ENCODE data around the gene ACTL6B. TPM values are rescaled to one million over a fixed set of nuclear protein-coding genes. Genes with fewer than 3 reads are reported as not detected.

Gene ACTL6B
- polyA plus RNA-seq, 1 of the 3 experiments (the other 2 are of a cell fraction): 0.67 TPM

- H4K20me1 ChIP-seq (ENCODE audit: insufficient read depth): peaks cover 35% of the 10 kb centered on the region
- H3K9me2 ChIP-seq: no peaks in the 10 kb centered on the region
- H3K4me1 ChIP-seq (ENCODE audit: control insufficient read depth in 1 of 2, insufficient read depth in 2 of 2, low read depth in 1 of 2, low read length in 1 of 2): peaks cover 0 to 20% of the 10 kb centered on the region in 2 experiments; a peak in 1 of 4 replicates
- H3F3A ChIP-seq (replicated peaks; ENCODE audit: insufficient read depth): peaks cover 42% of the 10 kb centered on the region
- H3K27me3 ChIP-seq (ENCODE audit: insufficient read depth): no peaks in the 10 kb centered on the region
- H2AFZ ChIP-seq (ENCODE audit: low read depth): no peak overlapping the region
- ChIA-PET CTCF (interaction anchor here (0.9 to 10.5 kb wide), 8 partner anchors 10 to 169 kb away, joined by 3 to 227 read pairs (median 6); partner anchors contain the start of genes GIGYF1, MOSPD3, POP7 and SLC12A9), POLR2A (interaction anchor here (0.7 to 1.9 kb wide), 7 partner anchors 9 to 105 kb away, joined by 3 to 9 read pairs (median 4); partner anchors contain the start of genes MOSPD3 and PCOLCE)
- peak; percentile 60 for DNase-seq
- H3K79me2 ChIP-seq (ENCODE audit: insufficient read depth): peaks cover 5% of the 10 kb centered on the region
- no peak overlapping the region for H3K4me2 ChIP-seq
- H3K9me3 ChIP-seq: no peaks in the 10 kb centered on the region
- peaks cover 31 to 99% of the 10 kb centered on the region in 2 experiments for H3K36me3 ChIP-seq (replicated peaks in 1 of 2; ENCODE audit: control insufficient read depth in 1 of 2, insufficient read depth in 2 of 2, low read length in 1 of 2)
- no peak for TF ChIP-seq TEAD4 (IDR thresholded peaks at IDR 0.05; ENCODE audit: borderline replicate concordance, insufficient read depth)
- TF ChIP-seq RFX5 (IDR thresholded peaks at IDR 0.05; ENCODE audit: low read length): no peak
- TF ChIP-seq NFIC (IDR thresholded peaks at IDR 0.05; ENCODE audit: borderline replicate concordance): no peak
- TF ChIP-seq USF2 (IDR thresholded peaks at IDR 0.05; ENCODE audit: borderline replicate concordance, low read depth, low read length): no peak
- no peak for TF ChIP-seq SMC3 (IDR thresholded peaks at IDR 0.05; ENCODE audit: low read depth, low read length)
- TF ChIP-seq, protein P1, sequence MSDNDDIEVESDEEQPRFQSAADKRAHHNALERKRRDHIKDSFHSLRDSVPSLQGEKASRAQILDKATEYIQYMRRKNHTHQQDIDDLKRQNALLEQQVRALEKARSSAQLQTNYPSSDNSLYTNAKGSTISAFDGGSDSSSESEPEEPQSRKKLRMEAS (IDR thresholded peaks at IDR 0.05; ENCODE audit: low read depth): no peak
- no peak for TF ChIP-seq EP300 (IDR thresholded peaks at IDR 0.05; ENCODE audit: borderline replicate concordance in 1 of 2, low read depth in 1 of 2, low read length in 1 of 2)
- H3K27ac ChIP-seq (ENCODE audit: low read depth in 2 of 2, low read length in 1 of 2): no peak overlapping the region
- no peak overlapping the region for H3K9ac ChIP-seq
- 93% methylated on average over 18 of the region's 28 CpGs for WGBS (ENCODE audit: low lambda C conversion rate)
- no peak overlapping the region for H3K4me3 ChIP-seq (ENCODE audit: low read depth in 2 of 2, low read length in 1 of 2)
These were observed 26.9 kb upstream of the ACTL6B start for GRCh38 chr7:100682991-100683658.

DNA sequence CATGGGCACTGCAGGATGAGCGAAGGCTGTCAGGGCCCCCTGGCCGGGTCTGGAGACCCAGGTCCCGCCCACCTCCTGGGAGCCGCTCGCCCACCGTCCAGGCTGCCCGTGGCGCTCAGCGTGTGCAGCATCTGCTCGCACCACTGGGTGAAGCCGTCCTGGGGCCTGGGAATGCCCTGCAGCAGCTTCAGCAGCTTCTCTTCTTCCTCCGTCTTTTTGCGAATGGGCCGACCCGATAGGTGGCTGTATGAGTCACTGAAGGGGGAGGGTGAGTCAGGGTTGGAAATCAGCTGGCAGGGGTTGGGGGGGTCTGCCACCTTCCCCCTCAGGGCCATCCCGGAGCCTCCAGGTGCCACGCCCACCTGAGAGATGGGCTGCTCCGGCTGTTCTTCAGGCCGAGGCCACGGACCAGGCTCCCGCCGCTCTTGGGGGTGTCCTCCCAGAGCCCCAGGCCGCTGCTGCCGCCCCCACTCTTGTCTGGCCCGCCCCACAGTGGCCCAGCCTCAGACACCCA lies 26.0 kb upstream of the ACTL6B start:
- 84% methylated on average over 15 of the region's 25 CpGs for WGBS (ENCODE audit: low lambda C conversion rate)
- ChIA-PET CTCF (interaction anchor here (1.2 to 10.5 kb wide), 6 partner anchors 11 to 170 kb away, joined by 5 to 227 read pairs (median 10); partner anchors contain the start of genes FBXO24, GIGYF1, LRCH4 and MOSPD3), POLR2A (interaction anchor here (1.3 to 1.9 kb wide), 3 partner anchors 10 to 80 kb away, joined by 3 to 9 read pairs (median 4); partner anchors contain the start of gene PCOLCE)
- H3K27ac ChIP-seq (ENCODE audit: low read depth in 2 of 2, low read length in 1 of 2): no peak overlapping the region
- no peak overlapping the region for H2AFZ ChIP-seq (ENCODE audit: low read depth)
- no peaks in the 10 kb centered on the region for H3K9me3 ChIP-seq
- peaks cover 39 to 100% of the 10 kb centered on the region in 2 experiments for H3K36me3 ChIP-seq (replicated peaks in 1 of 2; ENCODE audit: control insufficient read depth in 1 of 2, insufficient read depth in 2 of 2, low read length in 1 of 2)
- no peak overlapping the region for H3K4me2 ChIP-seq
- no peak overlapping the region for H3K9ac ChIP-seq
- H3K79me2 ChIP-seq (ENCODE audit: insufficient read depth): peaks cover 12% of the 10 kb centered on the region
- H3K4me1 ChIP-seq (ENCODE audit: control insufficient read depth in 1 of 2, insufficient read depth in 2 of 2, low read depth in 1 of 2, low read length in 1 of 2): peaks cover 0 to 27% of the 10 kb centered on the region in 2 experiments; a peak in 1 of 4 replicates
- H4K20me1 ChIP-seq (ENCODE audit: insufficient read depth): peaks cover 43% of the 10 kb centered on the region
- peaks cover 51% of the 10 kb centered on the region for H3F3A ChIP-seq (replicated peaks; ENCODE audit: insufficient read depth)
- H3K27me3 ChIP-seq (ENCODE audit: insufficient read depth): no peaks in the 10 kb centered on the region
- peak; percentile 49 for DNase-seq
- no peak overlapping the region for H3K4me3 ChIP-seq (ENCODE audit: low read depth in 2 of 2, low read length in 1 of 2)
- no peaks in the 10 kb centered on the region for H3K9me2 ChIP-seq
- TF ChIP-seq FOSL2 (IDR thresholded peaks at IDR 0.05; ENCODE audit: borderline replicate concordance, low read depth) (peak; percentile 84; the same call in 1 of the 2 replicates), SMC3 (IDR thresholded peaks at IDR 0.05; ENCODE audit: low read depth, low read length) (no peak), PBX3 (IDR thresholded peaks at IDR 0.05) (peak; percentile 57)
- TF ChIP-seq, protein P2, sequence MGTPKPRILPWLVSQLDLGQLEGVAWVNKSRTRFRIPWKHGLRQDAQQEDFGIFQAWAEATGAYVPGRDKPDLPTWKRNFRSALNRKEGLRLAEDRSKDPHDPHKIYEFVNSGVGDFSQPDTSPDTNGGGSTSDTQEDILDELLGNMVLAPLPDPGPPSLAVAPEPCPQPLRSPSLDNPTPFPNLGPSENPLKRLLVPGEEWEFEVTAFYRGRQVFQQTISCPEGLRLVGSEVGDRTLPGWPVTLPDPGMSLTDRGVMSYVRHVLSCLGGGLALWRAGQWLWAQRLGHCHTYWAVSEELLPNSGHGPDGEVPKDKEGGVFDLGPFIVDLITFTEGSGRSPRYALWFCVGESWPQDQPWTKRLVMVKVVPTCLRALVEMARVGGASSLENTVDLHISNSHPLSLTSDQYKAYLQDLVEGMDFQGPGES (IDR thresholded peaks at IDR 0.05; ENCODE audit: low read depth, low read length): no peak
